HCT116 (cell line): ENCODE results near the gene CORO7. TPM values are rescaled to one million over a fixed set of nuclear protein-coding genes. Genes with fewer than 3 reads are reported as not detected.

Experiments used
- ATAC-seq: fragments of 200-7000 bp; cut with Tn5 transposase; 2 replicates; pipeline ENCODE4 v1.9.1; 2020; ENCODE audit warnings: mild to moderate bottlenecking, moderate library complexity
- BruUV-seq: library from RNA; stranded (reverse); fragments of 400-500 nt; replicated peaks from 2 replicates; lab custom pipeline; 2021; lab: Mats Ljungman, UMichigan
- CTCF ChIA-PET: fragments of 300-600 bp; sonication (Branson Sonifier 250); formaldehyde crosslinking; loops from one replicate; lab custom pipeline; 2021; ENCODE audit warnings: antibody characterized with exemption; lab: Charles Lee
- POLR2A ChIA-PET: fragments of 300-600, 350-600 bp; sonication (Branson Sonifier 250); formaldehyde crosslinking; loops from one replicate; lab custom pipeline; 2021; ENCODE audit warnings: antibody characterized with exemption; lab: Charles Lee
- RAD21 ChIA-PET, 2 experiments: fragments of 300-600 bp; sonication (Branson Sonifier 250); formaldehyde crosslinking; loops; one replicate each; lab custom pipeline; 2023; ENCODE audit warnings: low total read pairs in 2 of 2; ENCODE audit not compliant: uncharacterized antibody in 2 of 2, unreplicated experiment in 2 of 2, low non-redundant PET in 1 of 2; lab: Charles Lee
- DNase-seq: peaks from one replicate; pipeline ENCODE4 v3.0.0-alpha.2; 2010; ENCODE audit warnings: low read depth, low spot score
- H2AFZ ChIP-seq: fragments of 200-600 bp; shearing (Covaris generic), sonication (generic); 2 replicates; pipeline ENCODE4 v1.6.1; 2017; ENCODE audit warnings: low read depth, mixed run types, mixed read lengths, antibody characterized with exemption, low read length; ENCODE audit not compliant: poor library complexity, severe bottlenecking
- H3K27ac ChIP-seq: 2 replicates; pipeline ENCODE4 v1.5.1; 2012; ENCODE audit warnings: low read depth, low read length
- H3K27me3 ChIP-seq: fragments of 200-600 bp; sonication (generic); 2 replicates; pipeline ENCODE4 v1.6.1; 2016; ENCODE audit warnings: mixed run types, low read length, mixed read lengths; ENCODE audit not compliant: insufficient read depth
- H3K36me3 ChIP-seq, 2 experiments: fragments of 200-500 bp in 1 of 2; fragments of 200-600 bp in 1 of 2; sonication (Bioruptor generic) in 1 of 2; sonication (generic) in 1 of 2; 2 replicates each; pipeline versions ENCODE4 v1.5.1 to v1.6.1; 2014 to 2016; ENCODE audit warnings: low read length in 2 of 2, inconsistent platforms in 1 of 2, mixed read lengths in 1 of 2, mixed run types in 1 of 2; ENCODE audit not compliant: insufficient read depth in 2 of 2, control insufficient read depth in 1 of 2
- H3K4me1 ChIP-seq, 2 experiments: fragments of 200-600 bp in 1 of 2; sonication (generic) in 1 of 2; 2 replicates each; pipeline versions ENCODE4 v1.5.1 to v1.6.1; 2012 to 2017; ENCODE audit warnings: low read length in 2 of 2, inconsistent platforms in 1 of 2, mild to moderate bottlenecking in 1 of 2, mixed read lengths in 1 of 2, mixed run types in 1 of 2, moderate library complexity in 1 of 2; ENCODE audit not compliant: insufficient read depth in 2 of 2, control insufficient read depth in 1 of 2
- H3K4me2 ChIP-seq: fragments of 200-600 bp; sonication (generic); 2 replicates; pipeline ENCODE4 v1.6.1; 2017; ENCODE audit warnings: mixed run types, low read length, mixed read lengths
- H3K4me3 ChIP-seq, 2 experiments: fragments of 200-600 bp in 1 of 2; sonication (generic) in 1 of 2; replicated peaks in 1 of 2; 2 replicates each; pipeline ENCODE4 v1.5.1; 2011 to 2016; ENCODE audit warnings: low read length in 2 of 2, control low read depth in 1 of 2, low read depth in 1 of 2, mild to moderate bottlenecking in 1 of 2, mixed read lengths in 1 of 2, mixed run types in 1 of 2
- H3K79me2 ChIP-seq: fragments of 200-600 bp; sonication (generic); 2 replicates; pipeline ENCODE4 v1.6.1; 2017; ENCODE audit warnings: mild to moderate bottlenecking, mixed run types, low read length, moderate library complexity, mixed read lengths; ENCODE audit not compliant: insufficient read depth
- H3K9ac ChIP-seq: fragments of 200-600 bp; sonication (generic); 2 replicates; pipeline ENCODE4 v1.6.1; 2016; ENCODE audit warnings: low read length, mixed read lengths
- H3K9me2 ChIP-seq: fragments of 200-600 bp; sonication (generic), shearing (Covaris generic); 2 replicates; pipeline ENCODE4 v1.6.1; 2017; ENCODE audit warnings: mixed run types, mild to moderate bottlenecking, moderate library complexity; ENCODE audit not compliant: insufficient read depth
- H3K9me3 ChIP-seq, 2 experiments: fragments of 200-500 bp in 1 of 2; fragments of 200-600 bp in 1 of 2; sonication (Bioruptor generic) in 1 of 2; sonication (generic) in 1 of 2; 2 replicates each; pipeline ENCODE4 v1.6.1; 2014 to 2017; ENCODE audit warnings: low read length in 2 of 2, mixed read lengths in 2 of 2, inconsistent platforms in 1 of 2, low read depth in 1 of 2, mild to moderate bottlenecking in 1 of 2, mixed run types in 1 of 2, moderate library complexity in 1 of 2; ENCODE audit not compliant: control insufficient read depth in 1 of 2, insufficient read depth in 1 of 2
- H4K20me1 ChIP-seq: fragments of 200-600 bp; sonication (generic), shearing (Covaris generic); 2 replicates; pipeline ENCODE4 v1.6.1; 2017; ENCODE audit warnings: mixed run types, mild to moderate bottlenecking, moderate library complexity; ENCODE audit not compliant: insufficient read depth
- CBX3 ChIP-seq: IDR thresholded peaks from 2 replicates; pipeline ENCODE4 v1.6.1; 2012; ENCODE audit warnings: low read depth
- CTCF ChIP-seq, 3 experiments: fragments of 200-600 bp in 1 of 3; sonication (generic) in 1 of 3; IDR thresholded peaks in 2 of 3; conservative IDR thresholded peaks in 1 of 3; 2 replicates each; pipeline ENCODE4 v1.5.1; 2012 to 2017; ENCODE audit warnings: low read depth in 2 of 3, low read length in 2 of 3, antibody characterized with exemption in 1 of 3, borderline replicate concordance in 1 of 3, control low read depth in 1 of 3, mild to moderate bottlenecking in 1 of 3, mixed read lengths in 1 of 3, mixed run types in 1 of 3, moderate library complexity in 1 of 3; ENCODE audit not compliant: insufficient read depth in 1 of 3
- POLR2AphosphoS5 ChIP-seq: IDR thresholded peaks from 2 replicates; pipeline ENCODE4 v1.6.1; 2011; ENCODE audit warnings: mild to moderate bottlenecking, low read depth, low read length, moderate library complexity
- intact Hi-C: fragments of 100-400 bp; cut with micrococcal nuclease; formaldehyde crosslinking; loops from 2 replicates; pipeline ENCODE4 v1.10.0; 2022
- total RNA-seq: library from RNA; stranded (reverse); gene quantifications from one replicate; pipeline ENCODE4 v1.2.1, GENCODE V29; 2021; ENCODE audit not compliant: unreplicated experiment
- TF ChIP-seq, protein P1 (sequence below): IDR thresholded peaks from 2 replicates; pipeline ENCODE4 v1.6.1; 2012

CORO7 gene
- total RNA-seq, 1 experiment from 2014 or later = 21.3 TPM

- TF ChIP-seq POLR2AphosphoS5 (no peak), CTCF (IDR thresholded peaks at IDR 0.05 in 2 of 3, conservative IDR thresholded peaks at IDR 0.05 in 1 of 3; ENCODE audit: borderline replicate concordance in 1 of 3, insufficient read depth in 1 of 3, low read depth in 2 of 3, low read length in 2 of 3) (no peak), CBX3 (no peak)
- TF ChIP-seq, protein P1, sequence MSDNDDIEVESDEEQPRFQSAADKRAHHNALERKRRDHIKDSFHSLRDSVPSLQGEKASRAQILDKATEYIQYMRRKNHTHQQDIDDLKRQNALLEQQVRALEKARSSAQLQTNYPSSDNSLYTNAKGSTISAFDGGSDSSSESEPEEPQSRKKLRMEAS = no peak
- ChIA-PET CTCF (interaction anchor here (1.6 kb wide), 1 partner anchor 10 kb away, joined by 6 read pairs; no protein-coding TSS in a partner anchor), RAD21 (no interaction called here), POLR2A (no interaction called here)
- Histone ChIP-seq H3K9ac (no peak overlapping the region), H2AFZ (no peak overlapping the region), H3K27ac (no peak overlapping the region), H3K4me2 (no peak overlapping the region), H3K79me2 (no peaks in the 10 kb centered on the region), H4K20me1 (no peaks in the 10 kb centered on the region), H3K4me1 (peaks cover 7 to 14% of the 10 kb centered on the region in 2 experiments; a peak in 3 of 4 replicates), H3K27me3 (no peaks in the 10 kb centered on the region), H3K36me3 (no peaks in the 10 kb centered on the region), H3K9me2 (no peaks in the 10 kb centered on the region), H3K4me3 (no peak overlapping the region), H3K9me3 (no peaks in the 10 kb centered on the region)
- intact Hi-C loops = no loop called here
- no peak for ATAC-seq
- BruUV-seq = no TSS peak
- no peak for DNase-seq
These were observed 23.8 kb downstream of the CORO7 start for GRCh38 chr16:4392382-4393239.
